GM12801 (cell line): ENCODE measurements around the gene PFDN4.

Source experiments
- CTCF ChIP-seq: IDR thresholded peaks from one replicate; pipeline ENCODE4 v1.5.1; 2011; ENCODE audit warnings: control low read depth; ENCODE audit not compliant: insufficient read length; ENCODE audit errors: extremely low read depth

Gene PFDN4

GRCh38 chr20:54162378-54163009 lies 45.4 kb upstream of the PFDN4 start:
- TF ChIP-seq CTCF: no peak

- no peak for TF ChIP-seq CTCF
Measured at GRCh38 chr20:54163402-54163801, 44.5 kb upstream of the PFDN4 start.

- no peak for TF ChIP-seq CTCF
Measured at GRCh38 chr20:54165014-54165413, 42.9 kb upstream of the PFDN4 start.

GRCh38 chr20:54165803-54166202 lies 42.1 kb upstream of the PFDN4 start:
- TF ChIP-seq CTCF: no peak

- no peak for TF ChIP-seq CTCF
Measured at GRCh38 chr20:54166987-54167662, 40.8 kb upstream of the PFDN4 start.

- no peak for TF ChIP-seq CTCF
Measured at GRCh38 chr20:54167909-54168872, 39.7 kb upstream of the PFDN4 start.
